ENCODE measurements around the gene GYPC.
A peak's percentile ranks its signal among the peaks of the same experiment; 100 is the strongest.
"Not testable (repeated sequence)": the region's sequence is repeated elsewhere in the genome, so short reads cannot be mapped to it uniquely, and the experiment has no call there.

Gene GYPC

DNA sequence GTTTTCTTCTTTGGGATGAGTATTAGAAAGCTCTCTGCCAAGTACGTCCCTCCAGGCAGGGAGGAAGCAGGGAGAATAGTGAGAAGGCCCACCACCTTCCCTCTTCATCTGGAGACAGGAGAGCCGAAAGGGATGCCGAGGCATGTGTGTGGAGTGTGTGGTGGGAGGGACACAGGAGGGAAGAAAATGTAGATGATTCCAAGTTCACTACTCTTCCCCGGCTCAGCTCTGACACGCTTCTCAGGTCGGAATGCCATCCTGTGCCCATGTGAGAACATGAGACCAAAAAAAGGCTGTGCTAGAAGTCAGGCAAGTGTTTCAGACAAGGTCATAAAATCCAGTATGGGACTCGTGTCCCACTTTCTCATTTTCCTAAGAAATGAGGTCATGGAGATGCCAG, 47.4 kb downstream of the GYPC start:
- peak; percentile 5 for DNase-seq

DNA sequence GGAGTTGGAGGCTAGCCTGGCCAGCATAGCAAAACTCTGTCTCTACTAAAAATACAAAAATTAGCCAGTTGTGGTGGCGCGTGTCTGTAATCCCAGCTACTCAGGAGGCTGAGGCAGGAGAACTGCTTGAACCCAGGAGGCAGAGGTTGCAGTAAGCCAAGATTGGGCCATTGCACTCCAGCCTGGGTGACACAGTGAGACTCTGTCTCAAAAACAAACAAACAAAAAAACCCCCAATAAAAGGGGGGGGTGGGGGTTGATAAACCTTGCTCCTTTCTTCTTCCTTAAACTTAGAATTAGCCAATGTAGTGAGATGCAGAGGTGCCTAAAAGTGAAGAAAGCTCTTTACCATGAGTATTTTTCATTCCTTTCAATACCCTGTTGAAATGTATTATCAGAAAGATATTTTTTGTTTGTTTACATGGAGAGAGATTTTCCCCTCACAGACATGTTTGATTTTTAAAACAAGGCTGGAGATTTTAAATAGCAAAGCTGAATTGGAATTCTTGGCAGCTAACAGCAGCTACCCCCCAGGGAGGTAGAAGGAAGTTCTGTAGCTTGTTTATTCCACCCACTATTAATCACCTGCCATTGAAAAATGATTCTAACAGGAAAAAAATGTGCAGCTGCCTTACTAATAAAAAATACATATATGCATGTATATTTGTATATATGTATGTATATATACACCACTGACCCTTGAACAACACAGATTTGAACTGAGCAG, 48.6 kb downstream of the GYPC start:
- DNase-seq = peak; percentile 41

DNA sequence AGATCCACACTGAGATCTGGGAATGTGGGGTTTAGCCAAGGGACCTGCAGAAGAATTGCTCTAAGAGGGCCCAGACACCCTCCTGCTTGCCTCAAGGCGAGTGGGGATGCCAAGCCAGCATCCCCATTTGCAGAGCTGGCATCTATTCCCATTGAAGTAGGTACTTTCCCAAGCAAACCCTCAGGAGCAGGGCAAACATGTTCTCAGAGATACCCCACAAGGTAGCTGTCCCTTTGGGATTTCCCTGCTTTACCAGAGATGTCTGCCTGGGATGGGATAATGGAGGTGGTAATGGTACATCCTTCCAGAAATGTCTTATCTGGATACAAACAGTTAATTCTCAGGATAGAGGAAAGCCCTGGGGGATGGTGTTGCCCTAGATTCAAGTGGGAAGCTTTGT, 51.2 kb downstream of the GYPC start:
- peak; percentile 2 for DNase-seq

DNA sequence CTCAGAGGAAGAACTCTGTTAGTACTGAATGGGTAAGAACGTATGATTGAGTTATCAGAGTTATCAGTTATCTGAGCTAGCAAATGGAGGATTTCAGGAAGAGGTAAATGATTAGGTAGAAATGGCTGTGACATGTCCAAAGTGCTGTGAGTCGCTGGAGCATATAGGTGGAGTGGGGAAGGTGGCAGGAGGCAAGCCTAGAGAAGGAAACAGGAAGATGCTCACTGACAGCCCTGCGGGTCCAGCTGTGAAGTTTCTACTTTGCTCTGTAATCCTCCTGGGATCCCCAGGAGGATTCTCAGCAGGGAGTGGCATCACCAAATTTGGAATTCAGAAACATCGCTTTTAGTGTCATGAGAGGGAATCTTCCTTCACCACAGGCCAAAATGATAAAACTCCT, 52.0 kb downstream of the GYPC start:
- DNase-seq = no peak

DNA sequence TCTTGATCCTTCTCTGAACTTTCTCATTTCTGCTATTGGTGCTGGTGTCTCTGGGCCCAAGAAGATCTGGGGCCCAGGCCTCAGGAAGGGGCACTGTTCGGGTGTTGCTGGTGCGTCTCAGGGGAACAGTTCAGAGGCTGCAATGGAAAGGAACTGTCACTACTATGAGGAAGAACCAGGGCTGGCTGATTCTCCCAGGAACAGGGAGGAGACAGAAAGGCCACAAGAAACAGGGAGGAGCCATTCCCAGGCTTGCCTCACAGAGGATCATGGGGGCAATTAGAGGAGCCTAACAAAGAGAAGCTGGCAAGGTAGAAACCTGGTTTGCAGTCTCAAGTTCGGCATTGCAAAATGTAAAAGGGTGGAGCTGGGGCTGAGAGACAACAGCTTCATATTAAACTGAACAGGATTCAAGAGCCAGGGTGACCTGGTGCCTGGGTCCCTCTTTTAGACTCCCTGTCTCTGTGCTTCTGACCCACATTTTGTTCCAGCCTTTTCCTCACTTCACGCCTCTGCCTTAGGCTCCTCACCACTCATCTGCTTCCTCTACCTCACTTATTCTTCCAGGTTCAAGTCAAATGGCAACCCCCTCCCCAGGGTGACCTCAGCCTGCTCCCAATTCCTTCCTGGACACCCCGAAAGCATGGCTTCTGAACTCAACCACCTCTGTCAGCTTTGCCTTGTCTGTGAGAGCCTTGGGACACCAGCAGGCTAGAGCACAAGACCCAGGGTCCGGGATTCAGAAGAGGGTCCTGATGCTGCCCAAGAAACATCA, 58.4 kb downstream of the GYPC start:
- no peak for DNase-seq

DNA sequence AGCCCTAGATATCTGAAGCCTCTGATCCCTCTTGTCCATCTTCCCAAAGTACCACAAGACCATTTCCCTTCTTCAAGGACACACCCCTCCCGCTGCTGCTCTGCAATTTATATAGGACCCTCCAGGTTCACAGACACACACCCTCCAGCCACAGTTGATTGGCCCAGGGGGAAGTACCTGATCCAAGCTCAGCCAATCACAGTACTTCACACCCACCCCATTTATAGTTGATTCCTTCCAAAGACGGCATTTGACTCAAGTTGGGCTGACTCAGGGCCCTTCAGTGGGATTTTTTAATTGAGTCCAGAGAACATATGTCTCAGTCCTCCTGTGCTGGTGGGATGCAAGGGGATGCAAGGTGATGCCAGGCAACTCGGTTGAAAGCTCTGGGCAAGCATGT, 59.2 kb downstream of the GYPC start:
- DNase-seq = no peak

DNA sequence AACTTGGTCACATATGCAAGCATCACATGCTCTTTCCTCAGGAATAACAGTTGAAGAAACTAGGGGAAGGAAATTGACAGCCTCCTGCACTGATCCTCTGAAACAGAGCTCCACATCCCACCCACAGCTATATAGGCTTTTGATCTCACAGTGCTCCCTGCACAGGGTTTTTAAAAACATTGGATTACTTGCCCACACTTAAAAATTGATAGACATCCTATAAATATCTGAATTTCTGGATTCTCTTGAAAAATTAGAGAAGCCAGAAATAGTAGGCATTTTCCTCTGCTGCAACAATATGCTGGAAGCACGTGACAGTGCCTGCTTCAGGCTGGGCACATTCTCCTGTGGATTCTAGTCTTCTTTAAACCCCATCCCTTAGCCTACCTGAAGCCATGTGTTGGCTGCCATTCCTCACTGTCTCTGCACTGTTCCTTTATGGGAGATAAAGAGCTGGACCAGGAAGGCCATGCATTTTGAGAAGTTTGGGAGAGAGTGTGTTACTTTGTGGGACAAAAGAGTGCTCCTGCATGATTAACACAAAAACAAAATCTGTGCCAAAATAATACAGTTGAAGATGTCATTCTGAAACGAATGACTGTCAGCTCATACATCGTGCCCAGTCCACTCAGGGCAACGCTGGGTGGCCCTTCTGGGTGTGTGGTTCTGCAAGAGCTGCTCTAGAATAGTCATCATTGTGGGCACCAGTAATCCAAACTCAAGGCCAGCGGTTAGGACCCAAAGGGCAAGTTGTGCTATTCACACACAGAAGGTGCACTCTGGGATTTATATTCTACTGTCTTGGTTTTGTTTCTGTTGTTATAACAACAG, 59.8 kb downstream of the GYPC start:
- DNase-seq = no peak

DNA sequence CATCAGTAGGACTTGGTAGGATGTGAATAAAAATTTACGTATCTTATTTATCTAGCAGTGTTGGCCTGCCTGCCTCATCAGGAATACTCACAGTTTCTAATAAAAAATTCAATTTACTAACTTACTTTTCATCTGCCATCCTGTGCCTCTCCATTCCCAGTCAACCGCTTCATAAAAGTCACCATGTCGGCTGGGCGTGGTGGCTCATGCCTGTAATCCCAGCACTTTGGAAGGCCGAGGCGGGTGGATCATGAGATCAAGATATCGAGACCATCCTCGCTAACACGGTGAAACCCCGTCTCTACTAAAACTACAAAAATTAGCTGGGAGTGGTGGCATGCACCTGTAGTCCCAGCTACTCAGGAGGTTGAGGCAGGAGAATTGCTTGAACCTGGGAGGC, 61.3 kb downstream of the GYPC start:
- not testable (repeated sequence) for DNase-seq

DNA sequence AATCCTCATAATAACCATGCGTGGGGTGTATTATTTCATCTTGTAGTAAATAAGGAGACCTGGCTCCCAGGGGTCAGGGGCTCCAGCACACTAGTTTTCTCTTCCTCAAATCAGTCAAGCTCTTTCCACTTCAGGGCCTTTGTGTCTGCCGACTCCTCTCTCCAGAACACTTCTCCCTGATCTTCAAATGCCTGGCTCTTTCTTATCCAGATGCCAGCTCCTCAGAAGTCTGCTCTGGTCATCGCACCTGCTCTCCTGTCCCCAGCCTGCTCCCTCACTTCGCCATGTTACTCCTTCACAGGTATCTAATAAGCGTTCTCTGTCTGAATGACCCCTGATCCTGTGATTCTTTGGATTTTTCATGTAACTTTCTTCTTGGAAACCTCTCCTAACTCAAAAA, 62.0 kb downstream of the GYPC start:
- DNase-seq = no peak

DNA sequence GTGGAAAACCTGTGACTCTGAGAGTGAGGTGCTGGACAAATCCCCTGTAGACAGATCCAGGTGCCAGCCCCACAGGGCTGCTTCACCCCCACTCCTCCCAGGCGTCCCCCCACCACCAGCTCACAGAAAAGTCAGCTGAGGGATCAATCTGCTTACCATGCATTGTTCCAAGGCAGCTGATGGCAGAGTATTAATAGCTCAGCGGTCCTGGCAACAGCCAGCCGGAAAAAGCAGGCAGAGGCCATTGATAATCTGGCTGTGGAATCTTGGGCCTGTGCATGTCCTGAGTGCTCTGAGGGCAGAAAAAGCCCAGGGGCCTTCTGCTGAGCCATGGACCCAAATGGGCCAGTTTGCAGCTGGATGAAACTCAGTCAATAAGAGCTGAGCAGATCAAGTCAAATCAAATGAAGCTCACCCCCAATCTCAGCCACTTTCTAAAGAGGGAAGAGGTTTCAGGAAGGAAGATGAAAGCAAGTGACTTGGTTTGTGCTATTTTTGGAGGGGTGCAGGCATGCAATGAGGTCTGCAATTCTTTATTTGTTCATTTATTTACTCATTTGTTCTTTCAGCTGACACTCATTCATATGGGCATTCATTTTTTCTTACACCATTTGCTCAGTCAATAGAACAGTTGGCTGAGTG, 63.4 kb downstream of the GYPC start:
- no peak for DNase-seq

DNA sequence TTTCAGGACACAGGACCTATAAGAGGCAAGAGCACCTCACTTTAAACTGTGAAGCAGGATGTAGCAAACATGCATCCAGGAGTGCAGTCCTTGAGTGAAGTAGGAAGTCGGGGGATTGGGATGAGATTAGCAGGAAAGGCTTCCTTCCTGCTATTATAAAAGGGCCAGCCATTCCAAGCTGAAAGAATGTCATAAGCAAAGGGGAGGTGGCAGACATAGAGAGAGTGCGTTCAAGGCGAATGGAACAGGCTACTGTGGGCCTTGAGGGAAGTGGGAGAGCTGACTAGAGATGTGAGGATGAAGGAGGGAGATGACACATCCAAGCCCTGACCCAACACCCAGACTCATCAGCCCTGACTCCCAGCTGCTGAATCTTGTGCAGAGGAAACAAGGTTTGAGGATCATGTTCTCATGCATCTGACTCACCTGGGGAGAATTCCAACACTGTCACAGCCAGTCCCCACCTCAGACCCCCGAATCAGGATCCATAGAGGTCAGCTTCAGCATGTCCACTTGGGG, 63.9 kb downstream of the GYPC start:
- DNase-seq = no peak

DNA sequence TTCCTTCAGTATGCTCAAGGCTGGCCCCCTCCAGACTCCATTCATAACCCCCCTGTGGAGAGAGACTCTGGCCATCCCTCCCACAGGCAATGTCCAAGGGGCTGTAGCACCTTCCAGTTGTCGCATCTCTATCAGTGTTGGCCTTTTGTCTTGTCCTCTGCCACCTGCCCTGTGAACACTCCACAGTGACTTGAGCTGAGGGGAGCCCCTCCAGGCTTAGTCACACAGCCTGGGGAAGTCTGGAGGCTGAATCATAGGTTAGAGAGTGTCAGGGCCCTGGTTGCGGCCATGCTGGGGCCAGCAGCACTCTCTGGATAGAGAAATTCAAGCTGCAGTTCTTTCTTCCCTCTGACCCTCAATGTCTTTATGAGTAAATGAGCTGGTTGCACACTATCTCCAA, 64.7 kb downstream of the GYPC start:
- DNase-seq = no peak

DNA sequence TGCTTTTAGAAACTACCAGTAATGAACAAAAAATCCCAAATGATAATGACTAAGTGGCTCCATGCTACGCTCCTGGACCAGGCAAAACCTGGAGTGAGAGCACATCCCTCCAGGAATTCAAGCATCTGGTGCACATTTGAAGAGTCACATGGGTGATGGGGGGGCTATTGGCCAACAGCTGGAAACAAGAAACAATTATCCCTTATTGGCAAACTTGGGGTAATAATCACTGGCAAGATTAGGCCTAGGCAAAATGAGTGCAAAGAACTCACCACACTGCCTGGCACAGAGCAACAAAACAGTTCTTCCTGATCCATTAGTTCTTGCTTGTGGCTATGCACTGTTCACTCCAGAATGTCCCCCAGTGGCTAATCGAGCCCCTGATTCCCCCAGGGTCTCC, 66.1 kb downstream of the GYPC start:
- DNase-seq = no peak

DNA sequence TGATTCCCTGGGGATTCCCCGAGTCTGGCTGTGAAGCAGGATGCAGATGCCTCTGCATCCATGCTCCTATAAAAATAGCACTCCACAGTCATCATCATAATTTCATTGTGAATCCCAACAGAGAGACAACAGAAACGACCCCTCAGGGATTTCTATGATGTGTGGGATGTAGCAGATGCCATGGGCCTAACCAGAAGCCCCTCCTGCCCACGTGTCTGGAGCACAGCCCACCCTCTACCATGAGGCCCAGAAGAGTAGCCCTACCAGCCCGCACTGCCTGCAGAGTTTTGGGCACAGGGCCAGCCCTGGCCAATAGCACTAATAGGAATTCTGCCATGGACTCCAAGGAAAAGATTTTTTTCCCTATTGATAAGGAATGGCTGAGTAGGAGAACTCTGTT, 66.6 kb downstream of the GYPC start:
- no peak for DNase-seq

DNA sequence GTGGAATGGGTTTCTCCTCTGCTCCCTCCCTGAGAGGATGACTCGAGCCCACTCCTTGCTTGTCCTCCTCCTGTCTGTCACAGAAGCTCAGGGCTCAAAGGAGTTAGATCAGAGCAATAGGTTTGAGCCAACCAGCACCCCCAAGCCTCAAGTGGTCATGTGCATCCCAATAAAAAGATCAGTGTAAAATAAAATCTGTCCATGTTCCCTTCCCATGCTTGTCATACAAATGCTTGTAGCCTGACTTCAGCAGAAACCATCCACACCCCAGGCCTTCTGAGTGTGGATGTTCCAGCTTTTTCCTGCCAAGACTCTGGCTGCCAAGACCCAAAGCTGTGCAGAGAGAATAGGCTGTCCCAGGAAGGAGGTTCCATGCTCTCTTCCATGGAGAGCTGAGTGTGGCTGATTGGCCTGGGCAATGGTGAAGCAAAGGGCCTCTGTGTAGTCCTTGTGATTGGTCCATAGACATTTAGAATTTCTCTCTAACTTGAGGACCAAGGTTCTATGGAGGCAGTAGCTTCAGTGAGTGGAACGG, 67.4 kb downstream of the GYPC start:
- DNase-seq = no peak

DNA sequence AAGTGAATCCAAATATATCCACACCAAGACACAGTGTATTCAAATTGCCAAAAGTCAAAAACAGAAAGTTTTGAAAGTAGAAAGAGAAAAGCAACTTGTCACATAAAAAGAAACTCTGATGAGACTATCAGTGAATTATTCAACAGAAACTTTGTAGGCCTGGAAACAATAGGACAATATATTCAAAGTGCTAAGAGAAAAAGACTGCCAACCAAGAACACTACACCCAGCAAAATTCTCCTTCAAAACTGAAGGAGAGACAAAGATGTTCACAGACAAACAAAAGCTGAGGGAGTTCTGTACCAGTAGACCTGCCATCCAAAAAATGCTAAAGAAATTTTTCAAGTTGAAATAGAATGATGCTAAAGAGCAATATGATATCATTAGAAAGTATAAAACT, 69.6 kb downstream of the GYPC start:
- DNase-seq = no peak

DNA sequence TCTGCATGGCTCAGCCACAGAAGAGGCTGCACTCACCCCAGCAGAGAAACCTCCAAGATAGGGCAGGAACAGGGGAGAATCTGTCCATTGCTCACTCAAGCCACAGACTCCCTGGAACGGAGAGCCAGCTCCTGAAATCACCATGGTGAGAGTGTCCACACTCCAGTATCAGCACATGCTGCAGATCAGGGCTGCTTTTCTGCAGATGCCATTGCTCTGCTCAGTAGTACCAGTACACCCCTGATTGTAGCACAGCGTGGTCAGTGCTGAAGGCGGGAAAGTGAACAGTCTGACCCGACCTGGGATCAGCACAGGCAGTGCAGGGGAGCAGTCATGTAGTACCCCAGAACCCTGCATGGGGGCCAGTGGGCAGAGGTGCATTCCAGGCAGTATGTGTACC, 73.9 kb downstream of the GYPC start:
- DNase-seq = no peak

DNA sequence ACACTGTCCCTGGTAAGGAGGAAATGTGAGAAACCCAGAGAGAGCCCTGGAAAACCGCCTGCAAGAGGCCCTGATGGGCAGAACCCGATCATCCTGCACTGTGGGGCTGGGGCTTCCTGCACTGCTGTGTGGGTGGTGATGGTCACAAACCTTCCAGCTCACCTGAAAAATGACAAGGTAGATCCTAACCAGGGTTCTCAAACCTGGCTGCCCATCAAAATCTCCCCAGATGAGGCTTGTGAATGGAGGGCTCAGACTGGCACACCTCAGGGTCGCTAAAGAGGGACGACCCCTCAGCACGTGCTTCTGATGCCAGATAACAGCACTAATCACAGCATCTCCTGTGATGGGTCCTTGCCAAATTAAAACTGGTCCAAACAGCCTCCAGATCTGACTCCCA, 74.7 kb downstream of the GYPC start:
- no peak for DNase-seq

DNA sequence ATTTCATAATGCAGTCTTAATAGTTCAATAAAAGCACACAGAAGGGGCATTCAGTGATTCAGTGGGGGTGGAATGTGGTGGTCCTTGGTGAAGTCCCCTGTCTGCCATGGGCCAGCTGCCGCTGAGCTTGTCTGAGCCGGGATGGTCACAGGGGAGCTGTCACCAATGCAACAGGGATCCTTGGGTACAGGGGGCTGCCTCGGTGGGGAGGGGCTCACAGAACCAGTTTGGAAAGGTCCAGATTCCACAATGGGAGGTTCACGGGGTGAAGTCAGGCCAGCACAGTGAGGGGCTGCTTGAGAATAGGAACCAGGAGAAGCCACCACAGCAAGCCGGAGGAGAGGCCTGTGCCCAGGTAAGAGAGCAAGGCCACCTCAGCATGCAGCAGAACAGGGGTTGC, 75.4 kb downstream of the GYPC start:
- DNase-seq = no peak

DNA sequence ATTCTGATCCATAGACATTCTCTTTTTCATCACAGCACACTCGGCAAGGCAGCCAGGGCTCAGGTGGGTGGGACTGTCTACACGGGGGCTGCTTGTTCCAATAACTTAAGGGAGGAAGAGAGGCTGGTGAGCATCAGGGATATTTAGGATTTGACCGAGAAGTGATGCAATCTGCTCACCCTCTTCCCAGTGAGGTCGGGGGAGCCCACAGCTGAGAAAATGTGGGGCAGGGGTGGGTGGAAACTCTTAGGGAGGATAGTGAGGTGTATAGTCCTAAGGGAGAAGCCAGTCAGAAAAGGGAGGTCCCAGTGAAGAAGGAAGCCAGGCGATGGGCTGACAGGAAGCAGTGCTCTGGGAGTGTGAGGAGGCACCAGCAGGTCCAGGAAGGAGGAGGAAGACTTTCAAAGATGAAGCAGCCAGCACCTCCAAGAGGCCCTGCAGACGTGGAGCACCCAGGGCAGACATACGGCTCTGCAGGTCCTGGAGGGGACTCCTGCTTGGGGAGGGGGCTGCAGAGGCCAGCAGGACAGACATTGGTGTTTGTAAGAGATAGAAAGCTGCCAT, 76.8 kb downstream of the GYPC start:
- DNase-seq = no peak

DNA sequence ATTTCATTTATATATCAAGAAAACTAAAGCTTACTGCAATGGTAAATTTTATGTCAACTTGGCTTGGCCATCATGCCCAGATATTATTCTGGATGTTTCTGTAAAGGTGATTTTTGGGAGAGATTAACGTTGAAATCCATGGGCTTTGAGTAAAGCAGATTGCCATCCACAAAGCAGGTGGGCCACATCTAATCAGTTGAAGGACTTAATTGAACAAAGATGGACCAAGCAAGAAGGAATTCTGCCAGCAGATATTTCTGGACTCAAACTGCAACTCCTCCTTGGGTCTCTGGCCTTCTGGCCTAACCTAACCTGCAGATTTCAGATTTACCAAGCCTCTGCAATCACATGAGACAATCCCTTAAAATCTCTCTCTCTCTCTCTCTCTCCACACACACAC, 77.8 kb downstream of the GYPC start:
- no peak for DNase-seq

DNA sequence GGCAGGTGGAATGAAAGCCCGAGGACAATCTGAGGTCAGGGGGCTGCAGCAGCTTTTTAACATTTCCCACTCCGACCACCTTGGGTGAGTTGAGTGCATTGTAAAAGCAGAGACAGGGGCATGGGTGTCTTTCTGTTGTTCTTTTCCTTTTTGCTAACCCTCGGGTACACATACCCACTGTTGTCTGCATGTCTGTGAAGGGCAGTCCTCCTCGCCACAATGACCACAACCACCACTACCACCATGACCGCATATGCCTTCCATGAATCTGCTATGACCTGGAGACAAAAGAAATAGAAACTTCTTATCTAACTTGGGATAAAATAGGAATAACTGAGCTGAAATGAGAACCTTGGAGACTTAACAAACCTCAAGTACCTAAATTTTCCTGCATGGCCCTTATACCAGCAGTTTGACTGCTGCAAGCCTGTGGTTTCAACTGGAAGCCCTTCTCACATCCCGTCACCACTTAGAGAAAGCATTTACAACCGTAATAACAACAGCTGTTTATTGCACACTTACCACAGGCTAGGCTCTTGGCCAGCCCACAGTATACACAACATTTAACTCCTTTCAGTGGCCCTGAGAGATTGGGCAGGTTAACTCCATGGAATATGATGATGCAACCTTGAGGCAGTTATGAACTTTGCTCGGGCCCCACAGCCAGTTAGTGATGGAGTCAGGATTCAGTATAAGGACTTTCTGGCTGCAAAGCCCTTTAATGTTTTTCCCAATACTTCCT, 80.3 kb downstream of the GYPC start:
- peak; percentile 71 for DNase-seq
